IMR-90 (cell line): Measurements from ENCODE around the gene GFAP. TPM values are rescaled to one million over a fixed set of nuclear protein-coding genes. Genes with fewer than 3 reads are reported as not detected.

Experiments
- ATAC-seq: fragments of 200-7000 bp; cut with Tn5 transposase; 2 replicates; pipeline ENCODE4 v1.9.1; 2020; ENCODE audit warnings: low read depth, mild to moderate bottlenecking, moderate library complexity
- BruUV-seq: library from RNA; stranded (reverse); fragments of 400-500 nt; replicated peaks from 2 replicates; lab custom pipeline; 2021; lab: Mats Ljungman, UMichigan
- CTCF ChIA-PET: fragments of 300-600 bp; formaldehyde crosslinking; extraction: SDS; loops from one replicate; lab custom pipeline; 2021; ENCODE audit warnings: antibody characterized with exemption; lab: Yijun Ruan, JAX
- POLR2A ChIA-PET: fragments of 300-600 bp; sonication (Branson Sonifier 250); formaldehyde crosslinking; loops from one replicate; lab custom pipeline; 2022; ENCODE audit warnings: antibody characterized with exemption; ENCODE audit not compliant: unreplicated experiment; lab: Charles Lee
- DNase-seq: peaks from one replicate; pipeline ENCODE4 v3.0.0; 2013
- H2AFZ ChIP-seq: replicated peaks from 2 replicates; pipeline ENCODE3; 2013; ENCODE audit warnings: low read length, mild to moderate bottlenecking; ENCODE audit not compliant: poor library complexity
- H2AK5ac ChIP-seq: 2 replicates; pipeline ENCODE4 v1.6.1; 2013; ENCODE audit warnings: low read depth, low read length, inconsistent platforms
- H2AK9ac ChIP-seq: replicated peaks from 2 replicates; pipeline ENCODE3; 2013; ENCODE audit warnings: mild to moderate bottlenecking, low read depth, low read length, moderate library complexity; ENCODE audit not compliant: poor library complexity
- H2BK120ac ChIP-seq: 2 replicates; pipeline ENCODE4 v1.6.1; 2013; ENCODE audit warnings: low read depth, low read length, inconsistent platforms
- H2BK15ac ChIP-seq: 3 replicates; pipeline ENCODE4 v1.6.1; 2013; ENCODE audit warnings: low read depth, low read length, inconsistent platforms
- H2BK20ac ChIP-seq: 2 replicates; pipeline ENCODE4 v1.6.1; 2013; ENCODE audit warnings: low read depth, mild to moderate bottlenecking, inconsistent platforms, low read length, moderate library complexity
- H2BK5ac ChIP-seq: 2 replicates; pipeline ENCODE4 v1.6.1; 2013; ENCODE audit warnings: mild to moderate bottlenecking, low read depth, low read length, inconsistent platforms; ENCODE audit not compliant: poor library complexity, severe bottlenecking
- H3K14ac ChIP-seq: replicated peaks from 2 replicates; pipeline ENCODE4 v1.6.1; 2013; ENCODE audit warnings: low read depth, low read length, inconsistent platforms
- H3K18ac ChIP-seq: 2 replicates; pipeline ENCODE4 v1.6.1; 2013; ENCODE audit warnings: low read depth, low read length, control low read depth
- H3K23ac ChIP-seq: 2 replicates; pipeline ENCODE4 v1.6.1; 2013; ENCODE audit warnings: low read depth, low read length, inconsistent platforms
- H3K27ac ChIP-seq: 2 replicates; pipeline ENCODE4 v1.5.1; 2013; ENCODE audit warnings: mild to moderate bottlenecking, control low read depth, low read length; ENCODE audit not compliant: insufficient read depth
- H3K27me3 ChIP-seq: 2 replicates; pipeline ENCODE4 v1.6.1; 2013; ENCODE audit warnings: low read length; ENCODE audit not compliant: control insufficient read depth, insufficient read depth
- H3K36me3 ChIP-seq: 2 replicates; pipeline ENCODE4 v1.6.1; 2013; ENCODE audit warnings: low read length, mixed read lengths; ENCODE audit not compliant: control insufficient read depth, insufficient read depth
- H3K4ac ChIP-seq: 2 replicates; pipeline ENCODE4 v1.6.1; 2013; ENCODE audit warnings: low read depth, low read length, inconsistent platforms
- H3K4me1 ChIP-seq: 2 replicates; pipeline ENCODE4 v1.6.1; 2013; ENCODE audit warnings: low read length, mixed read lengths; ENCODE audit not compliant: control insufficient read depth, insufficient read depth
- H3K4me2 ChIP-seq: 2 replicates; pipeline ENCODE4 v1.6.1; 2013; ENCODE audit warnings: low read depth, mild to moderate bottlenecking, control low read depth, low read length, moderate library complexity
- H3K4me3 ChIP-seq: 2 replicates; pipeline ENCODE4 v1.5.1; 2013; ENCODE audit warnings: low read depth, mild to moderate bottlenecking, control low read depth, low read length, moderate library complexity; ENCODE audit not compliant: insufficient read depth
- H3K56ac ChIP-seq: 2 replicates; pipeline ENCODE4 v1.6.1; 2013; ENCODE audit warnings: low read length, inconsistent platforms; ENCODE audit not compliant: insufficient read depth; ENCODE audit errors: extremely low read depth
- H3K79me1 ChIP-seq, 2 experiments: 2 replicates each; pipeline ENCODE4 v1.6.1; 2013; ENCODE audit warnings: low read length in 2 of 2, inconsistent platforms in 1 of 2, low read depth in 1 of 2
- H3K9ac ChIP-seq: 2 replicates; pipeline ENCODE4 v1.6.1; 2013; ENCODE audit warnings: low read depth, low read length, control low read depth
- H3K9me1 ChIP-seq: 2 replicates; pipeline ENCODE4 v1.6.1; 2013; ENCODE audit warnings: low read length, inconsistent platforms; ENCODE audit not compliant: insufficient read depth
- H3K9me3 ChIP-seq: 2 replicates; pipeline ENCODE4 v1.6.1; 2013; ENCODE audit warnings: low read length; ENCODE audit not compliant: control insufficient read depth, insufficient read depth
- H4K20me1 ChIP-seq: 2 replicates; pipeline ENCODE4 v1.6.1; 2013; ENCODE audit warnings: low read length, inconsistent platforms; ENCODE audit not compliant: insufficient read depth
- H4K5ac ChIP-seq: 2 replicates; pipeline ENCODE4 v1.6.1; 2013; ENCODE audit warnings: mild to moderate bottlenecking, low read depth, low read length, control low read depth
- H4K8ac ChIP-seq, 2 experiments: 2 replicates each; pipeline ENCODE4 v1.6.1; 2013; ENCODE audit warnings: low read depth in 2 of 2, low read length in 2 of 2, control low read depth in 1 of 2, inconsistent platforms in 1 of 2
- H4K91ac ChIP-seq: 2 replicates; pipeline ENCODE4 v1.6.1; 2013; ENCODE audit warnings: low read depth, low read length, inconsistent platforms; ENCODE audit not compliant: insufficient read depth
- BHLHE40 ChIP-seq: fragments of 150-350 bp; IDR thresholded peaks from 2 replicates; pipeline ENCODE4 v1.6.1; 2016; ENCODE audit warnings: mild to moderate bottlenecking, low read depth, low read length
- CHD1 ChIP-seq: IDR thresholded peaks from 2 replicates; pipeline ENCODE4 v1.6.1; 2012; ENCODE audit warnings: low read depth, low read length, improper control_type of control experiment
- FOS ChIP-seq: fragments of 150-350 bp; IDR thresholded peaks from 2 replicates; pipeline ENCODE4 v1.6.1; 2016; ENCODE audit warnings: low read depth, low read length
- MAFK ChIP-seq: IDR thresholded peaks from 2 replicates; pipeline ENCODE4 v1.6.1; 2012; ENCODE audit warnings: low read depth, low read length, improper control_type of control experiment
- MXI1 ChIP-seq: IDR thresholded peaks from 2 replicates; pipeline ENCODE4 v1.6.1; 2012; ENCODE audit warnings: low read depth, mild to moderate bottlenecking, low read length, moderate library complexity, borderline replicate concordance
- NFE2L2 ChIP-seq: fragments of 150-350 bp; IDR thresholded peaks from 2 replicates; pipeline ENCODE4 v1.6.1; 2016; ENCODE audit warnings: low read depth, mild to moderate bottlenecking, low read length
- POLR2A ChIP-seq: IDR thresholded peaks from 2 replicates; pipeline ENCODE4 v1.6.1; 2012; ENCODE audit warnings: mild to moderate bottlenecking, low read depth, low read length
- RAD21 ChIP-seq: IDR thresholded peaks from 2 replicates; pipeline ENCODE4 v1.6.1; 2012; ENCODE audit warnings: low read length, improper control_type of control experiment
- RCOR1 ChIP-seq: IDR thresholded peaks from 2 replicates; pipeline ENCODE4 v1.6.1; 2012; ENCODE audit warnings: mild to moderate bottlenecking, low read length, improper control_type of control experiment; ENCODE audit not compliant: insufficient replicate concordance
- RFX5 ChIP-seq: IDR thresholded peaks from 2 replicates; pipeline ENCODE4 v1.8.0; 2012; ENCODE audit warnings: low read depth, mild to moderate bottlenecking, low read length, moderate library complexity
- SMC3 ChIP-seq: fragments of 150-350 bp; IDR thresholded peaks from 2 replicates; pipeline ENCODE4 v1.6.1; 2016; ENCODE audit warnings: low read depth, mild to moderate bottlenecking, antibody characterized with exemption, low read length, moderate library complexity
- dilution Hi-C: fragments of 300-500 bp; cut with HindIII; formaldehyde crosslinking; loops from one replicate; pipeline ENCODE4 v1.14.3; 2018; ENCODE audit warnings: low sequenced_read_pairs; ENCODE audit not compliant: unreplicated experiment
- in situ Hi-C: fragments of 300-500 bp; cut with MboI; formaldehyde crosslinking; loops from 3 replicates; pipeline ENCODE4 v1.14.3; 2019; ENCODE audit warnings: low sequenced_read_pairs, inconsistent platforms, mixed read lengths
- intact Hi-C: fragments of 100-400 bp; cut with micrococcal nuclease; formaldehyde crosslinking; loops from 2 replicates; pipeline ENCODE4 v1.10.0; 2022
- polyA plus RNA-seq, 3 experiments: library from polyadenylated mRNA; depleted of rRNA; stranded (reverse); fragments of >200 nt; gene quantifications; 2 replicates each; pipeline ENCODE4 v1.2.3, GENCODE V29; 2012; ENCODE audit warnings: low replicate concordance in 1 of 3
- total RNA-seq: library from RNA; depleted of rRNA; stranded (reverse); fragments of >200 nt; gene quantifications from 2 replicates; pipeline ENCODE4 v1.2.3, GENCODE V29; 2012
- TF ChIP-seq, protein P1 (sequence below): conservative IDR thresholded peaks from 2 replicates; pipeline ENCODE4 v1.5.1; 2012; ENCODE audit warnings: mild to moderate bottlenecking, low read depth, low read length, improper control_type of control experiment
- TF ChIP-seq, protein P2 (sequence below): fragments of 150-350 bp; IDR thresholded peaks from 2 replicates; pipeline ENCODE4 v1.6.1; 2017; ENCODE audit warnings: mild to moderate bottlenecking, antibody characterized with exemption, low read length, low read depth
- TF ChIP-seq, protein P3 (sequence below): fragments of 150-350 bp; IDR thresholded peaks from 2 replicates; pipeline ENCODE4 v1.6.1; 2016; ENCODE audit warnings: low read depth, mild to moderate bottlenecking, low read length, moderate library complexity, borderline replicate concordance

The GFAP gene
- total and polyA plus RNA-seq, 2 of the 4 experiments (the other 2 are of a cell fraction) = 0.18 to 0.19 TPM

DNA sequence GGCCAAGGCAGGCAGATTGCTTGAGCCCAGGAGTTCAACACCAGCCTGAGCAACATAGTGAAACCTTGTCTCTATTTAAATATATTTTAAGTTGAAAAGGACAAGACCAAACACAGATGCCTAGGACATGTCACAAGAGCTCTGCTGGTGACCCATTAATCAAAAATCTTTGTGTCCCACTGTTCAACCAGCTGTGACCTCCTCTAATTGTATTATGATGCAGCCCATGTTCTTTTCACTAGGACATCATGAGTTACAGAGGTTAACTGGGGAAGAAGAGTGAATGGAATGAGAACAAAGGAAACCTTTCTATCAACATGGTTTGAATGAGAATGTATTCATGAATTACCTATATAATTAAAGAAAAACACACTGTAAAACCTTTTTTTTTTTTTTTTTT lies 23.1 kb downstream of the GFAP start:
- Histone ChIP-seq H3K56ac (no peak overlapping the region), H3K18ac (no peak overlapping the region), H2AK9ac (no peak overlapping the region), H2BK120ac (no peak overlapping the region), H2AFZ (no peak overlapping the region), H3K4me1 (no peaks in the 10 kb centered on the region), H3K27ac (no peak overlapping the region), H2BK15ac (no peak overlapping the region), H3K9ac (no peak overlapping the region), H2BK20ac (no peak overlapping the region), H3K4ac (no peak overlapping the region), H3K79me1 (peaks cover 21 to 55% of the 10 kb centered on the region in 2 experiments), H3K9me1 (peaks cover 8% of the 10 kb centered on the region), H2AK5ac (no peak overlapping the region), H3K9me3 (no peaks in the 10 kb centered on the region), H4K8ac (no peak overlapping the region), H2BK5ac (no peak overlapping the region), H4K5ac (no peak overlapping the region), H3K23ac (no peak overlapping the region), H3K36me3 (peaks cover 20% of the 10 kb centered on the region), H3K14ac (no peak overlapping the region), H3K4me2 (no peak overlapping the region), H3K4me3 (no peak overlapping the region), H4K91ac (no peak overlapping the region), H3K27me3 (no peaks in the 10 kb centered on the region), H4K20me1 (peaks cover 23% of the 10 kb centered on the region)
- ATAC-seq (no peak), DNase-seq (no peak)
- dilution Hi-C loops = no loop called here
- CTCF ChIA-PET = interaction anchor here (1.2 kb wide), 1 partner anchor 243 kb away, joined by 3 read pairs; the partner anchor contains the start of gene ACBD4
- in situ Hi-C loops = no loop called here
- POLR2A ChIA-PET = no interaction called here
- TF ChIP-seq, protein P1, sequence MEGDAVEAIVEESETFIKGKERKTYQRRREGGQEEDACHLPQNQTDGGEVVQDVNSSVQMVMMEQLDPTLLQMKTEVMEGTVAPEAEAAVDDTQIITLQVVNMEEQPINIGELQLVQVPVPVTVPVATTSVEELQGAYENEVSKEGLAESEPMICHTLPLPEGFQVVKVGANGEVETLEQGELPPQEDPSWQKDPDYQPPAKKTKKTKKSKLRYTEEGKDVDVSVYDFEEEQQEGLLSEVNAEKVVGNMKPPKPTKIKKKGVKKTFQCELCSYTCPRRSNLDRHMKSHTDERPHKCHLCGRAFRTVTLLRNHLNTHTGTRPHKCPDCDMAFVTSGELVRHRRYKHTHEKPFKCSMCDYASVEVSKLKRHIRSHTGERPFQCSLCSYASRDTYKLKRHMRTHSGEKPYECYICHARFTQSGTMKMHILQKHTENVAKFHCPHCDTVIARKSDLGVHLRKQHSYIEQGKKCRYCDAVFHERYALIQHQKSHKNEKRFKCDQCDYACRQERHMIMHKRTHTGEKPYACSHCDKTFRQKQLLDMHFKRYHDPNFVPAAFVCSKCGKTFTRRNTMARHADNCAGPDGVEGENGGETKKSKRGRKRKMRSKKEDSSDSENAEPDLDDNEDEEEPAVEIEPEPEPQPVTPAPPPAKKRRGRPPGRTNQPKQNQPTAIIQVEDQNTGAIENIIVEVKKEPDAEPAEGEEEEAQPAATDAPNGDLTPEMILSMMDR = no peak
- TF ChIP-seq FOS (no peak), RFX5 (no peak), RCOR1 (no peak), RAD21 (no peak), NFE2L2 (no peak), MXI1 (no peak), SMC3 (no peak), POLR2A (no peak), MAFK (no peak), BHLHE40 (no peak), CHD1 (no peak)
- TF ChIP-seq, protein P2, sequence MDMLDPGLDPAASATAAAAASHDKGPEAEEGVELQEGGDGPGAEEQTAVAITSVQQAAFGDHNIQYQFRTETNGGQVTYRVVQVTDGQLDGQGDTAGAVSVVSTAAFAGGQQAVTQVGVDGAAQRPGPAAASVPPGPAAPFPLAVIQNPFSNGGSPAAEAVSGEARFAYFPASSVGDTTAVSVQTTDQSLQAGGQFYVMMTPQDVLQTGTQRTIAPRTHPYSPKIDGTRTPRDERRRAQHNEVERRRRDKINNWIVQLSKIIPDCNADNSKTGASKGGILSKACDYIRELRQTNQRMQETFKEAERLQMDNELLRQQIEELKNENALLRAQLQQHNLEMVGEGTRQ = no peak
- TF ChIP-seq, protein P3, sequence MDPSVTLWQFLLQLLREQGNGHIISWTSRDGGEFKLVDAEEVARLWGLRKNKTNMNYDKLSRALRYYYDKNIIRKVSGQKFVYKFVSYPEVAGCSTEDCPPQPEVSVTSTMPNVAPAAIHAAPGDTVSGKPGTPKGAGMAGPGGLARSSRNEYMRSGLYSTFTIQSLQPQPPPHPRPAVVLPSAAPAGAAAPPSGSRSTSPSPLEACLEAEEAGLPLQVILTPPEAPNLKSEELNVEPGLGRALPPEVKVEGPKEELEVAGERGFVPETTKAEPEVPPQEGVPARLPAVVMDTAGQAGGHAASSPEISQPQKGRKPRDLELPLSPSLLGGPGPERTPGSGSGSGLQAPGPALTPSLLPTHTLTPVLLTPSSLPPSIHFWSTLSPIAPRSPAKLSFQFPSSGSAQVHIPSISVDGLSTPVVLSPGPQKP = no peak
- intact Hi-C loops = no loop called here
- no TSS peak for BruUV-seq
